Measurements from ENCODE around the gene NEK11. TPM values are rescaled to one million over a fixed set of nuclear protein-coding genes. Genes with fewer than 3 reads are reported as not detected.

The NEK11 gene
- total RNA-seq, 2 donors from 2014 or later = 5.5 to 5.8 TPM

GRCh38 chr3:131158434-131158833 is 131.8 kb downstream of the NEK11 start:
- no peaks in the 10 kb centered on the region for H3K4me1 ChIP-seq
- intact Hi-C loops (cut with DNase I) = no loop called here
- no peaks in the 10 kb centered on the region for H3K36me3 ChIP-seq
- H3K27ac ChIP-seq = no peak overlapping the region
- no peak overlapping the region for H3K9ac ChIP-seq (ENCODE audit: low read depth in 2 of 2, low read length in 2 of 2)
- H3K4me3 ChIP-seq = no peak overlapping the region
- TF ChIP-seq, protein P1, sequence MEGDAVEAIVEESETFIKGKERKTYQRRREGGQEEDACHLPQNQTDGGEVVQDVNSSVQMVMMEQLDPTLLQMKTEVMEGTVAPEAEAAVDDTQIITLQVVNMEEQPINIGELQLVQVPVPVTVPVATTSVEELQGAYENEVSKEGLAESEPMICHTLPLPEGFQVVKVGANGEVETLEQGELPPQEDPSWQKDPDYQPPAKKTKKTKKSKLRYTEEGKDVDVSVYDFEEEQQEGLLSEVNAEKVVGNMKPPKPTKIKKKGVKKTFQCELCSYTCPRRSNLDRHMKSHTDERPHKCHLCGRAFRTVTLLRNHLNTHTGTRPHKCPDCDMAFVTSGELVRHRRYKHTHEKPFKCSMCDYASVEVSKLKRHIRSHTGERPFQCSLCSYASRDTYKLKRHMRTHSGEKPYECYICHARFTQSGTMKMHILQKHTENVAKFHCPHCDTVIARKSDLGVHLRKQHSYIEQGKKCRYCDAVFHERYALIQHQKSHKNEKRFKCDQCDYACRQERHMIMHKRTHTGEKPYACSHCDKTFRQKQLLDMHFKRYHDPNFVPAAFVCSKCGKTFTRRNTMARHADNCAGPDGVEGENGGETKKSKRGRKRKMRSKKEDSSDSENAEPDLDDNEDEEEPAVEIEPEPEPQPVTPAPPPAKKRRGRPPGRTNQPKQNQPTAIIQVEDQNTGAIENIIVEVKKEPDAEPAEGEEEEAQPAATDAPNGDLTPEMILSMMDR (IDR thresholded peaks at IDR 0.05) = no peak
- no peaks in the 10 kb centered on the region for H3K9me3 ChIP-seq
- no peaks in the 10 kb centered on the region for H3K27me3 ChIP-seq
- no peak for DNase-seq

DNA sequence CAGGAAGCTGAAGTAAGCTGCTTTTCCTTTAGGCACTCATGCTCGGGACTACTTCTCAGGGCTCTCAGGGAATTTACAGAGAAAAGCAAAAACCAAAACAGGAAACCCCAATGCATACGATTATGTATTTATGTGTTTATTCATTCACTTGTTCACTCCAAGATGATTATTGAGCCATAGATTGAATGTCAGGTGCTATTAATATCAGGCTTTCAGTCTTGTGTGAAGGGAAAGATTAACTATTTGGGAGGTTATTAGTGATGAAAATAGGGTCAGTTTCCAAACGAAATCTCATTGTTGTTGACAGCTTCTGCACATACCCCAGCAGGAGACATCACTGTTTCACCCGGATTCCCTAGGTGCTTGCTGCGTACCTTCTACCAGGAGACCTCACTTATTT is 135.8 kb downstream of the NEK11 start:
- Histone ChIP-seq H3K4me3 (no peak overlapping the region), H3K9ac (ENCODE audit: low read depth in 2 of 2, low read length in 2 of 2) (no peak overlapping the region), H3K4me1 (no peaks in the 10 kb centered on the region), H3K9me3 (no peaks in the 10 kb centered on the region), H3K36me3 (no peaks in the 10 kb centered on the region), H3K27me3 (no peaks in the 10 kb centered on the region), H3K27ac (no peak overlapping the region)
- TF ChIP-seq, protein P1 (IDR thresholded peaks at IDR 0.05) = no peak
- intact Hi-C loops (cut with DNase I) = no loop called here
- DNase-seq = no peak

GRCh38 chr3:131167867-131168266 is 141.2 kb downstream of the NEK11 start:
- Histone ChIP-seq H3K27ac (no peak overlapping the region), H3K27me3 (no peaks in the 10 kb centered on the region), H3K4me3 (no peak overlapping the region), H3K4me1 (no peaks in the 10 kb centered on the region), H3K9ac (ENCODE audit: low read depth in 2 of 2, low read length in 2 of 2) (no peak overlapping the region), H3K36me3 (no peaks in the 10 kb centered on the region), H3K9me3 (no peaks in the 10 kb centered on the region)
- TF ChIP-seq, protein P1 (IDR thresholded peaks at IDR 0.05) = no peak
- DNase-seq = no peak
- intact Hi-C loops (cut with DNase I) = no loop called here

GRCh38 chr3:131169331-131169730 is 142.7 kb downstream of the NEK11 start:
- no peak overlapping the region for H3K27ac ChIP-seq
- no peak overlapping the region for H3K4me3 ChIP-seq
- TF ChIP-seq, protein P1 (IDR thresholded peaks at IDR 0.05) = no peak
- H3K36me3 ChIP-seq = no peaks in the 10 kb centered on the region
- intact Hi-C loops (cut with DNase I) = no loop called here
- H3K4me1 ChIP-seq = no peaks in the 10 kb centered on the region
- no peaks in the 10 kb centered on the region for H3K27me3 ChIP-seq
- H3K9me3 ChIP-seq = no peaks in the 10 kb centered on the region
- H3K9ac ChIP-seq (ENCODE audit: low read depth in 2 of 2, low read length in 2 of 2) = no peak overlapping the region
- no peak for DNase-seq

- DNase-seq = no peak
- H3K36me3 ChIP-seq = no peaks in the 10 kb centered on the region
- TF ChIP-seq, protein P1 (IDR thresholded peaks at IDR 0.05) = no peak
These were observed 146.0 kb downstream of the NEK11 start for GRCh38 chr3:131172502-131173200.

More at GRCh38 chr3:131172502-131173200, 146.0 kb downstream of the NEK11 start:
- H3K9me3 ChIP-seq = no peaks in the 10 kb centered on the region
- no peak overlapping the region for H3K27ac ChIP-seq
- no peak overlapping the region for H3K9ac ChIP-seq (ENCODE audit: low read depth in 2 of 2, low read length in 2 of 2)
- intact Hi-C loops (cut with DNase I) = no loop called here
- no peak overlapping the region for H3K4me3 ChIP-seq
- H3K27me3 ChIP-seq = no peaks in the 10 kb centered on the region
- H3K4me1 ChIP-seq = no peaks in the 10 kb centered on the region

All from colonic mucosa (tissue), 4 donors.